ENCODE results near the gene BBLN.

DNA sequence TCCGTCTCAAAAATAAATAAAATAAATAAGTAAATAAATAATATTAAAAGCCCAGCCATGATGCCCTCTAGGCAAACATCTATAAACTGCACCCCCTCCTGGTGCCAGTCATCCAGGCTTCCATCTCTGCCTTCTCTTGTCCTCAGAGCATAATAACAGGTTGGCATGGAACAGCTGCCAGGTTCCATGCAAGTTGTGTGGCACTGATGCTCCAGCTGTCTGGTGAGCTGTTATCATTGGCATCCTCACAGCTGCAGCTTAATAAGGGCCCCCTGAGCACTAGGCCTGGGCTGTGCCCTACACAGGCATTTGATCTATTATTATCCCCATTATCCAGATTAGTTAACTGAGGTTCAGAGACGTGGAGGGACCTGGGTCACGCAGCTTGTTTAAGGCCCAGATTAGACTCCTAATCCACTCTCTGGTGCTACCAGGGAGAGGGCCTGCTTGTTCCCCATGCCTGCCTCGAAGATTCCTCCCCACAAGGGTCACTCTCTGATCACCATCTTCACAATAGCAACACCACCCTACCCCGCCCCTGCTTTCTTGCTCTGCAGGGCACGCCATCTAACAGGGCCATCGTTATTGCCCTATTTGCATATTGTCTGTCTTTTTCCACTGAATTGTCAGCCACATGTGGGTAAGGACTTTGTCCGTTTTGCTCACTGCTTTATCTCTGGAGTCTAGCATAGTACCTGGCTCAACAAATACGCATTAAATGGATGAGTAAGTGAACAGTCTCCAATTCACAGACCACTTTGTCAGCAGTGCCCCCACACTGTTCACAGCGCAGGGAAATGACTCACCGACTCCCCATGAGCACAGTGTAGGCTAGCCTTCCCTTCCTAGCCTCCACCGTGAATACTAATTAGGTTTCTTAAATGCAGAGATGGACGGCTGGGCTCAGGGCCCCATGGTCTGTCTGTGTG lies 41.6 kb downstream of the BBLN start:
- TF ChIP-seq POLR2AphosphoS5 (IDR thresholded peaks at IDR 0.05; ENCODE audit: low read depth, low read length) (no peak), TAF1 (IDR thresholded peaks at IDR 0.05; ENCODE audit: borderline replicate concordance, insufficient read depth, low read length) (no peak), FOXP2 (optimal IDR thresholded peaks at IDR 0.05; ENCODE audit: borderline replicate concordance, extremely low read depth, extremely low read length, insufficient read depth) (no peak), SIN3A (IDR thresholded peaks at IDR 0.05; ENCODE audit: borderline replicate concordance, insufficient read depth, low read length) (no peak)

All from PFSK-1 (cell line).